ENCODE measurements around the gene VPREB3. TPM values are rescaled to one million over a fixed set of nuclear protein-coding genes. Genes with fewer than 3 reads are reported as not detected.

Gene VPREB3
- total and polyA plus RNA-seq, 5 experiments from 2014 or later = 0.80 to 3.3 (median 1.4) TPM; not detected in 1

- ATAC-seq = peak; percentile 57 to 74
- Mint-ChIP-seq H3K36me3 (no peaks in the 10 kb centered on the region), H3K4me1 (peaks cover 9 to 33% (median 28%) of the 10 kb centered on the region in 4 donors), H3K27me3 (no peaks in the 10 kb centered on the region), H3K4me3 (peak within 1 kb of the TSS; percentile 59 to 83 (median 72)), H3K27ac (peak within 1 kb of the TSS; percentile 44 to 79 (median 55)), H3K9me3 (no peaks in the 10 kb centered on the region)
- peak in 9 of 10 donors; percentile 29 to 74 (median 50) for DNase-seq
- POLR2A ChIA-PET = interaction anchor here (0.8 to 5.4 kb wide), 5 partner anchors 10 to 86 kb away, joined by 3 to 29 read pairs (median 4); partner anchors contain the start of genes C22orf15 and SMARCB1
Observed at GRCh38 chr22:23772649-23773473, 18.6 kb upstream of the VPREB3 start, which contains the start of gene MMP11. Gene MMP11, plus strand, starts transcription at chr22:23772849. Its CDS starts 22 bp downstream, at chr22:23772871.

GRCh38 chr22:23772315-23772648, 18.1 kb upstream of the VPREB3 start:
- no peaks in the 10 kb centered on the region for H3K27me3 Mint-ChIP-seq
- ATAC-seq (no peak), DNase-seq (no peak)
- peaks cover 9 to 33% (median 28%) of the 10 kb centered on the region in 4 donors for H3K4me1 Mint-ChIP-seq
- H3K9me3 Mint-ChIP-seq = no peaks in the 10 kb centered on the region
- peak overlapping the region; percentile 59 to 80 (median 70) for H3K4me3 Mint-ChIP-seq
- peak overlapping the region in 5 of 10 donors; percentile 25 to 60 (median 47) for H3K27ac Mint-ChIP-seq
- no peaks in the 10 kb centered on the region for H3K36me3 Mint-ChIP-seq
- POLR2A ChIA-PET = interaction anchor here (0.8 to 5.4 kb wide), 7 partner anchors 9 to 86 kb away, joined by 3 to 29 read pairs (median 4); partner anchors contain the start of genes C22orf15 and SMARCB1

GRCh38 chr22:23769321-23769965, 15.2 kb upstream of the VPREB3 start:
- peak overlapping the region in 8 of 10 donors; percentile 10 to 85 (median 42) for H3K4me3 Mint-ChIP-seq
- no peaks in the 10 kb centered on the region for H3K9me3 Mint-ChIP-seq
- DNase-seq (peak in 1 of 10 donors; percentile 60), ATAC-seq (no peak)
- peaks cover 17 to 59% (median 48%) of the 10 kb centered on the region in 4 donors for H3K4me1 Mint-ChIP-seq
- no peaks in the 10 kb centered on the region for H3K27me3 Mint-ChIP-seq
- peak overlapping the region in 3 of 10 donors; percentile 22 to 67 (median 22) for H3K27ac Mint-ChIP-seq
- POLR2A ChIA-PET = interaction anchor here (0.7 to 8.2 kb wide), 2 partner anchors 18 to 89 kb away, joined by 3 to 65 read pairs; partner anchors contain the start of gene SMARCB1
- H3K36me3 Mint-ChIP-seq = peaks cover 0 to 2% (median 0%) of the 10 kb centered on the region in 3 donors

- peak; percentile 67 to 70 for ATAC-seq
- peak; percentile 59 to 83 (median 75) for DNase-seq
- Mint-ChIP-seq H3K36me3 (peaks cover 0 to 2% (median 0%) of the 10 kb centered on the region in 3 donors), H3K9me3 (no peaks in the 10 kb centered on the region), H3K27me3 (no peaks in the 10 kb centered on the region), H3K27ac (peak within 1 kb of the TSS; percentile 58 to 92 (median 75)), H3K4me3 (peak within 1 kb of the TSS; percentile 80 to 90 (median 83)), H3K4me1 (peaks cover 13 to 67% (median 55%) of the 10 kb centered on the region in 4 donors)
- POLR2A ChIA-PET = interaction anchor here (0.9 to 8.2 kb wide), 6 partner anchors 9 to 51 kb away, joined by 3 to 65 read pairs (median 6); partner anchors contain the start of genes SMARCB1, VPREB3 and ZNF70
Observed at GRCh38 chr22:23767673-23768548, 13.7 kb upstream of the VPREB3 start, which contains the start of gene CHCHD10. Gene CHCHD10, minus strand, starts transcription at chr22:23767972. Its CDS starts 98 bp downstream, at chr22:23767874.

- POLR2A ChIA-PET = interaction anchor here (0.8 to 8.2 kb wide), 9 partner anchors 8 to 90 kb away, joined by 3 to 65 read pairs (median 4); partner anchors contain the start of genes SLC2A11, SMARCB1, VPREB3 and ZNF70
- peaks cover 0 to 2% (median 0%) of the 10 kb centered on the region in 3 donors for H3K36me3 Mint-ChIP-seq
- ATAC-seq = peak in 1 of 2 donors; percentile 3
- no peaks in the 10 kb centered on the region for H3K27me3 Mint-ChIP-seq
- no peak for DNase-seq
- peaks cover 17 to 71% (median 59%) of the 10 kb centered on the region in 4 donors for H3K4me1 Mint-ChIP-seq
- H3K9me3 Mint-ChIP-seq = no peaks in the 10 kb centered on the region
- H3K4me3 Mint-ChIP-seq = peak overlapping the region; percentile 65 to 90 (median 82)
- H3K27ac Mint-ChIP-seq = peak overlapping the region in 8 of 10 donors; percentile 26 to 90 (median 66)
Observed at GRCh38 chr22:23767303-23767672, 13.1 kb upstream of the VPREB3 start.

- Mint-ChIP-seq H3K9me3 (no peaks in the 10 kb centered on the region), H3K4me3 (peak overlapping the region; percentile 39 to 85 (median 56)), H3K27ac (peak overlapping the region; percentile 9 to 91 (median 70)), H3K4me1 (peaks cover 18 to 63% (median 53%) of the 10 kb centered on the region in 4 donors), H3K27me3 (no peaks in the 10 kb centered on the region), H3K36me3 (peaks cover 0 to 2% (median 0%) of the 10 kb centered on the region in 3 donors)
- DNase-seq (peak in 1 of 10 donors; percentile 52), ATAC-seq (no peak)
- POLR2A ChIA-PET = interaction anchor here (0.8 to 8.2 kb wide), 5 partner anchors 9 to 81 kb away, joined by 3 to 65 read pairs (median 4); partner anchors contain the start of genes SMARCB1 and ZNF70
Observed at GRCh38 chr22:23764899-23765881, 11.0 kb upstream of the VPREB3 start.

- peaks cover 18 to 56% (median 50%) of the 10 kb centered on the region in 4 donors for H3K4me1 Mint-ChIP-seq
- POLR2A ChIA-PET = interaction anchor here (0.9 to 8.2 kb wide), 6 partner anchors 10 to 130 kb away, joined by 3 to 65 read pairs (median 8); partner anchors contain the start of genes MIF, SMARCB1, VPREB3 and ZNF70
- no peak for ATAC-seq
Observed at GRCh38 chr22:23763954-23764353, 9.7 kb upstream of the VPREB3 start.

GRCh38 chr22:23763579-23763945, 9.3 kb upstream of the VPREB3 start:
- DNase-seq (peak in 8 of 10 donors; percentile 35 to 72 (median 48)), ATAC-seq (peak; percentile 50 to 74)
- peaks cover 18 to 54% (median 50%) of the 10 kb centered on the region in 4 donors for H3K4me1 Mint-ChIP-seq
- peak overlapping the region; percentile 86 to 95 (median 92) for H3K27ac Mint-ChIP-seq
- no peaks in the 10 kb centered on the region for H3K27me3 Mint-ChIP-seq
- H3K4me3 Mint-ChIP-seq = peak overlapping the region; percentile 75 to 89 (median 84)
- no peaks in the 10 kb centered on the region for H3K9me3 Mint-ChIP-seq
- POLR2A ChIA-PET = interaction anchor here (0.6 to 8.2 kb wide), 9 partner anchors 9 to 150 kb away, joined by 3 to 65 read pairs (median 6); partner anchors contain the start of genes MIF, SLC2A11, SMARCB1 and VPREB3
- peaks cover 0 to 2% (median 0%) of the 10 kb centered on the region in 3 donors for H3K36me3 Mint-ChIP-seq

More at GRCh38 chr22:23763954-23764353, 9.7 kb upstream of the VPREB3 start:
- peak overlapping the region; percentile 75 to 89 (median 84) for H3K4me3 Mint-ChIP-seq
- DNase-seq = peak in 1 of 10 donors; percentile 35
- peak overlapping the region; percentile 48 to 95 (median 90) for H3K27ac Mint-ChIP-seq
- H3K36me3 Mint-ChIP-seq = peaks cover 0 to 2% (median 0%) of the 10 kb centered on the region in 3 donors
- no peaks in the 10 kb centered on the region for H3K27me3 Mint-ChIP-seq
- H3K9me3 Mint-ChIP-seq = no peaks in the 10 kb centered on the region

- peak in 6 of 10 donors; percentile 13 to 63 (median 36) for DNase-seq
- peak within 1 kb of the TSS; percentile 75 to 89 (median 84) for H3K4me3 Mint-ChIP-seq
- ATAC-seq = peak; percentile 42 to 51
- POLR2A ChIA-PET = interaction anchor here (0.6 to 8.2 kb wide), 9 partner anchors 9 to 151 kb away, joined by 4 to 65 read pairs (median 6); partner anchors contain the start of genes MIF, MMP11, SLC2A11 and SMARCB1
- H3K9me3 Mint-ChIP-seq = no peaks in the 10 kb centered on the region
- H3K4me1 Mint-ChIP-seq = peaks cover 18 to 52% (median 50%) of the 10 kb centered on the region in 4 donors
- peaks cover 0 to 2% (median 0%) of the 10 kb centered on the region in 3 donors for H3K36me3 Mint-ChIP-seq
- H3K27me3 Mint-ChIP-seq = no peaks in the 10 kb centered on the region
- H3K27ac Mint-ChIP-seq = peak within 1 kb of the TSS; percentile 86 to 95 (median 92)
Observed at GRCh38 chr22:23762842-23763578, 8.8 kb upstream of the VPREB3 start, which contains the start of gene C22orf15. Gene C22orf15, plus strand, starts transcription at chr22:23762990. Its CDS starts 317 bp downstream, at chr22:23763307.

All from naive thymus-derived CD8-positive, alpha-beta T cell (primary cell).